HG02759 (cell line): ENCODE results near the gene ST7.

Source experiments
- ATAC-seq: cut with Tn5 transposase; IDR thresholded peaks from one replicate; pipeline ENCODE4 v1.9.1; 2021; ENCODE audit warnings: mild to moderate bottlenecking, moderate library complexity; ENCODE audit not compliant: unreplicated experiment

The ST7 gene

GRCh38 chr7:117087639-117088396, 134.5 kb downstream of the ST7 start:
- ATAC-seq = peak; percentile 45

GRCh38 chr7:117088623-117089194, 135.4 kb downstream of the ST7 start:
- ATAC-seq = no peak

- no peak for ATAC-seq
These were observed 137.5 kb downstream of the ST7 start for GRCh38 chr7:117090791-117091190.

- ATAC-seq = no peak
These were observed 138.4 kb downstream of the ST7 start for GRCh38 chr7:117091721-117092120.

- no peak for ATAC-seq
These were observed 139.5 kb downstream of the ST7 start for GRCh38 chr7:117092785-117093184.

GRCh38 chr7:117094457-117094856, 141.2 kb downstream of the ST7 start:
- no peak for ATAC-seq

GRCh38 chr7:117095055-117095454, 141.8 kb downstream of the ST7 start:
- ATAC-seq = no peak

- no peak for ATAC-seq
These were observed 143.0 kb downstream of the ST7 start for GRCh38 chr7:117096330-117096729.

- no peak for ATAC-seq
These were observed 143.6 kb downstream of the ST7 start for GRCh38 chr7:117096942-117097341.

GRCh38 chr7:117097860-117098259, 144.6 kb downstream of the ST7 start:
- ATAC-seq = no peak

- no peak for ATAC-seq
These were observed 145.2 kb downstream of the ST7 start for GRCh38 chr7:117098457-117098856.

- no peak for ATAC-seq
These were observed 147.7 kb downstream of the ST7 start for GRCh38 chr7:117101026-117101425.

- peak; percentile 98 for ATAC-seq
These were observed 157.4 kb downstream of the ST7 start for GRCh38 chr7:117110480-117111315.

- ATAC-seq = no peak
These were observed 158.2 kb downstream of the ST7 start for GRCh38 chr7:117111535-117111934.

GRCh38 chr7:117112640-117113039, 159.3 kb downstream of the ST7 start:
- no peak for ATAC-seq

GRCh38 chr7:117113871-117114270, 160.6 kb downstream of the ST7 start:
- no peak for ATAC-seq

GRCh38 chr7:117114272-117114671, 161.0 kb downstream of the ST7 start:
- no peak for ATAC-seq

- no peak for ATAC-seq
These were observed 162.9 kb downstream of the ST7 start for GRCh38 chr7:117116211-117116610.

GRCh38 chr7:117117172-117117571, 163.9 kb downstream of the ST7 start:
- ATAC-seq = no peak

- no peak for ATAC-seq
These were observed 165.4 kb downstream of the ST7 start for GRCh38 chr7:117118579-117119180.

GRCh38 chr7:117119192-117119924, 166.1 kb downstream of the ST7 start:
- ATAC-seq = no peak
